Neuronal stem cell (in vitro differentiated cells): ENCODE data around the gene HIPK1.
"Not testable (repeated sequence)": the region's sequence is repeated elsewhere in the genome, so short reads cannot be mapped to it uniquely, and the experiment has no call there.

Source experiments
- DNase-seq: peaks from one replicate; pipeline ENCODE4 v3.0.0-alpha.2; 2013; ENCODE audit warnings: low spot score
- H2AFZ ChIP-seq: one replicate; pipeline ENCODE4 v1.6.1; 2013; ENCODE audit warnings: mild to moderate bottlenecking, low read length, inconsistent platforms
- H2AK5ac ChIP-seq: 2 replicates; pipeline ENCODE4 v1.6.1; 2013; ENCODE audit warnings: low read depth, mild to moderate bottlenecking, inconsistent platforms, low read length, moderate library complexity, mixed read lengths
- H2BK120ac ChIP-seq: 2 replicates; pipeline ENCODE4 v1.6.1; 2013; ENCODE audit warnings: low read depth, mild to moderate bottlenecking, inconsistent platforms, low read length, moderate library complexity, mixed read lengths
- H2BK12ac ChIP-seq: one replicate; pipeline ENCODE4 v1.6.1; 2013; ENCODE audit warnings: low read length, inconsistent platforms
- H2BK15ac ChIP-seq: 2 replicates; pipeline ENCODE4 v1.6.1; 2013; ENCODE audit warnings: mild to moderate bottlenecking, low read length, inconsistent platforms, mixed read lengths
- H2BK5ac ChIP-seq: one replicate; pipeline ENCODE4 v1.6.1; 2013; ENCODE audit warnings: inconsistent platforms, mild to moderate bottlenecking, low read length, moderate library complexity
- H3K14ac ChIP-seq: one replicate; pipeline ENCODE4 v1.6.1; 2013; ENCODE audit warnings: low read length, inconsistent platforms
- H3K18ac ChIP-seq: 2 replicates; pipeline ENCODE4 v1.6.1; 2013; ENCODE audit warnings: low read length, inconsistent platforms
- H3K23ac ChIP-seq: 2 replicates; pipeline ENCODE4 v1.6.1; 2013; ENCODE audit warnings: low read depth, mild to moderate bottlenecking, mixed read lengths, low read length, inconsistent platforms; ENCODE audit not compliant: poor library complexity
- H3K27ac ChIP-seq: replicated peaks from 3 replicates; pipeline ENCODE4 v1.5.1; 2013; ENCODE audit warnings: low read length, inconsistent platforms
- H3K27me3 ChIP-seq, 3 experiments: 2 replicates each; pipeline ENCODE4 v1.6.1; 2013; ENCODE audit warnings: low read length in 3 of 3, mild to moderate bottlenecking in 2 of 3, inconsistent platforms in 1 of 3, low read depth in 1 of 3, mixed read lengths in 1 of 3, moderate library complexity in 1 of 3; ENCODE audit not compliant: control insufficient read depth in 3 of 3, insufficient read depth in 3 of 3
- H3K36me3 ChIP-seq, 2 donors: replicated peaks in 1 of 2; 2 replicates each; pipeline ENCODE4 v1.6.1; 2013; ENCODE audit warnings: low read length in 2 of 2; ENCODE audit not compliant: control insufficient read depth in 2 of 2, insufficient read depth in 2 of 2
- H3K4ac ChIP-seq: 2 replicates; pipeline ENCODE4 v1.6.1; 2013; ENCODE audit warnings: inconsistent platforms, mild to moderate bottlenecking, low read length, moderate library complexity
- H3K4me1 ChIP-seq, 2 donors: 1 replicate in 1 of 2; 2 replicates in 1 of 2; pipeline ENCODE4 v1.6.1; 2013; ENCODE audit warnings: low read length in 2 of 2, low read depth in 1 of 2; ENCODE audit not compliant: control insufficient read depth in 2 of 2, insufficient read depth in 1 of 2
- H3K4me2 ChIP-seq: one replicate; pipeline ENCODE4 v1.6.1; 2013; ENCODE audit warnings: mild to moderate bottlenecking, low read length, inconsistent platforms; ENCODE audit not compliant: insufficient read depth, poor library complexity, severe bottlenecking
- H3K4me3 ChIP-seq, 2 donors: 2 replicates each; pipeline ENCODE4 v1.5.1; 2013; ENCODE audit warnings: low read length in 2 of 2, mild to moderate bottlenecking in 2 of 2, inconsistent platforms in 1 of 2, moderate library complexity in 1 of 2
- H3K79me1 ChIP-seq: one replicate; pipeline ENCODE4 v1.6.1; 2013; ENCODE audit warnings: low read depth, mild to moderate bottlenecking, inconsistent platforms, low read length, moderate library complexity
- H3K9ac ChIP-seq: one replicate; pipeline ENCODE4 v1.6.1; 2013; ENCODE audit warnings: mild to moderate bottlenecking, low read depth, low read length, inconsistent platforms; ENCODE audit not compliant: poor library complexity
- H3K9me3 ChIP-seq, 2 donors: replicated peaks in 1 of 2; 2 replicates each; pipeline versions ENCODE3 to v1.6.1; 2013; ENCODE audit warnings: low read length in 2 of 2, mild to moderate bottlenecking in 2 of 2, inconsistent platforms in 1 of 2, low read depth in 1 of 2, mixed read lengths in 1 of 2, moderate library complexity in 1 of 2; ENCODE audit not compliant: control insufficient read depth in 2 of 2, insufficient read depth in 1 of 2
- H4K8ac ChIP-seq: one replicate; pipeline ENCODE4 v1.6.1; 2013; ENCODE audit warnings: low read depth, mild to moderate bottlenecking, inconsistent platforms, low read length, moderate library complexity
- H4K91ac ChIP-seq: one replicate; pipeline ENCODE4 v1.6.1; 2013; ENCODE audit warnings: low read length, low read depth, mild to moderate bottlenecking, inconsistent platforms; ENCODE audit not compliant: poor library complexity
- WGBS, 2 donors: extraction: QIAGEN DNeasy Blood & Tissue Kit; methylation state at CpG; one replicate each; pipeline ENCODE4 v1.1.7; 2013; ENCODE audit warnings: missing lambda C conversion rate in 2 of 2, mixed read lengths in 1 of 2; ENCODE audit not compliant: insufficient read length in 2 of 2, insufficient replicate concordance in 1 of 2; ENCODE audit errors: extremely low coverage in 2 of 2; 5-methylcytosine and 5-hydroxymethylcytosine counted together

Gene HIPK1

GRCh38 chr1:114015075-114015474 lies 86.0 kb downstream of the HIPK1 start:
- Histone ChIP-seq H3K4me3 (no peak overlapping the region), H2BK120ac (no peak overlapping the region), H3K79me1 (no peaks in the 10 kb centered on the region), H3K4me1 (peaks cover 0 to 1% of the 10 kb centered on the region in 2 donors), H3K23ac (no peak overlapping the region), H4K8ac (no peak overlapping the region), H3K4me2 (no peak overlapping the region), H3K4ac (no peak overlapping the region), H2BK15ac (no peak overlapping the region), H2AFZ (no peak overlapping the region), H3K36me3 (no peaks in the 10 kb centered on the region), H3K27me3 (peaks cover 0 to 6% (median 0%) of the 10 kb centered on the region in 3 experiments), H4K91ac (no peak overlapping the region), H2BK12ac (no peak overlapping the region), H3K9me3 (no peaks in the 10 kb centered on the region), H3K27ac (no peak overlapping the region), H3K9ac (no peak overlapping the region), H2AK5ac (no peak overlapping the region), H2BK5ac (no peak overlapping the region), H3K14ac (no peak overlapping the region), H3K18ac (no peak overlapping the region)
- whole genome bisulfite sequencing, 2 donors = no CpG with 5 or more reads among the region's 2 CpGs
- DNase-seq = no peak

- no CpG with 5 or more reads among the region's 3 CpGs for WGBS, 2 donors
These were observed 90.6 kb downstream of the HIPK1 start for GRCh38 chr1:114019724-114020123.

GRCh38 chr1:114021665-114022099 lies 92.6 kb downstream of the HIPK1 start:
- Histone ChIP-seq H3K9me3 (no peaks in the 10 kb centered on the region), H3K14ac (no peak overlapping the region), H3K4me3 (no peak overlapping the region), H3K27me3 (no peaks in the 10 kb centered on the region), H4K91ac (no peak overlapping the region), H3K23ac (no peak overlapping the region), H3K36me3 (no peaks in the 10 kb centered on the region), H3K79me1 (no peaks in the 10 kb centered on the region), H3K27ac (no peak overlapping the region), H2BK15ac (no peak overlapping the region), H2BK120ac (no peak overlapping the region), H3K4me1 (peaks cover 2 to 15% of the 10 kb centered on the region in 2 donors), H2AK5ac (no peak overlapping the region), H2AFZ (no peak overlapping the region), H3K9ac (no peak overlapping the region), H3K18ac (no peak overlapping the region), H3K4ac (no peak overlapping the region), H4K8ac (no peak overlapping the region), H3K4me2 (no peak overlapping the region), H2BK12ac (no peak overlapping the region), H2BK5ac (no peak overlapping the region)
- WGBS, 2 donors = no CpG with 5 or more reads among the region's 4 CpGs
- no peak for DNase-seq

More at GRCh38 chr1:114019724-114020123, 90.6 kb downstream of the HIPK1 start:
- not testable (repeated sequence) for H2AFZ ChIP-seq, H3K4me2 ChIP-seq, H3K4ac ChIP-seq, H3K23ac ChIP-seq, H2AK5ac ChIP-seq, H3K14ac ChIP-seq, H3K36me3 ChIP-seq, H2BK5ac ChIP-seq, H2BK12ac ChIP-seq, H3K79me1 ChIP-seq, H3K9ac ChIP-seq, H3K4me3 ChIP-seq, H3K27me3 ChIP-seq, H3K18ac ChIP-seq, H3K27ac ChIP-seq, H4K8ac ChIP-seq, H2BK120ac ChIP-seq, H3K9me3 ChIP-seq, H2BK15ac ChIP-seq, DNase-seq, H4K91ac ChIP-seq
- peaks cover 2 to 16% of the 10 kb centered on the region in 2 donors for H3K4me1 ChIP-seq

GRCh38 chr1:114022877-114023276 lies 93.8 kb downstream of the HIPK1 start:
- H3K14ac ChIP-seq = no peak overlapping the region
- DNase-seq = no peak
- H3K4me2 ChIP-seq = no peak overlapping the region
- H3K4ac ChIP-seq = no peak overlapping the region
- no peak overlapping the region for H4K8ac ChIP-seq
- no peak overlapping the region for H3K23ac ChIP-seq
- H3K9ac ChIP-seq = no peak overlapping the region
- no peaks in the 10 kb centered on the region for H3K79me1 ChIP-seq
- no peak overlapping the region for H2BK120ac ChIP-seq
- H2AK5ac ChIP-seq = no peak overlapping the region
- no CpG with 5 or more reads among the region's 2 CpGs for WGBS, 2 donors
- H2BK5ac ChIP-seq = no peak overlapping the region
- no peaks in the 10 kb centered on the region for H3K36me3 ChIP-seq
- no peak overlapping the region for H2AFZ ChIP-seq
- peaks cover 2 to 15% of the 10 kb centered on the region in 2 donors for H3K4me1 ChIP-seq
- H3K18ac ChIP-seq = no peak overlapping the region
- no peak overlapping the region for H2BK15ac ChIP-seq
- H3K27me3 ChIP-seq = no peaks in the 10 kb centered on the region
- H3K27ac ChIP-seq = no peak overlapping the region
- H2BK12ac ChIP-seq = no peak overlapping the region
- no peak overlapping the region for H3K4me3 ChIP-seq
- no peak overlapping the region for H4K91ac ChIP-seq
- no peaks in the 10 kb centered on the region for H3K9me3 ChIP-seq
